K562 (cell line): Measurements from ENCODE around the gene FH. TPM values are rescaled to one million over a fixed set of nuclear protein-coding genes. Genes with fewer than 3 reads are reported as not detected.
A peak's percentile ranks its signal among the peaks of the same experiment; 100 is the strongest.

Experiments used
- ATAC-seq: fragments of 200-7000 bp; cut with Tn5 transposase; 3 replicates; pipeline ENCODE4 v1.9.1; 2020; ENCODE audit warnings: moderate library complexity
- BruUV-seq: library from RNA; stranded (reverse); fragments of 400-500 nt; replicated peaks from 2 replicates; lab custom pipeline; 2021; lab: Mats Ljungman, UMichigan
- CTCF ChIA-PET: fragments of 300-600 bp; formaldehyde crosslinking; extraction: SDS; loops from one replicate; lab custom pipeline; 2021; ENCODE audit warnings: low intra/inter-chr PET ratio; lab: Yijun Ruan, JAX
- POLR2A ChIA-PET: fragments of 300-600, 350-650 bp; sonication (Branson Sonifier 250); formaldehyde crosslinking; extraction: SDS; loops from one replicate; lab custom pipeline; 2021; ENCODE audit warnings: antibody characterized with exemption, inconsistent platforms; lab: Yijun Ruan, JAX
- DNase-seq, 4 experiments: peaks; one replicate each; pipeline versions ENCODE4 v3.0.0 to v3.0.0-alpha.2; 2011 to 2018; ENCODE audit warnings: low spot score in 3 of 4, mixed read lengths in 3 of 4; ENCODE audit errors: extremely low read depth in 1 of 4
- FAIRE-seq: peaks from 2 replicates; lab custom pipeline; 2011; peaks lifted over from hg19 to GRCh38; lab: Jason Lieb, UNC
- H2AFZ ChIP-seq: 2 replicates; pipeline ENCODE4 v1.6.0; 2011; ENCODE audit warnings: low read depth, low read length, control low read depth, inconsistent platforms
- H3K27ac ChIP-seq: fragments of 200-600 bp; 3 replicates; pipeline ENCODE4 v1.8.0; 2011; ENCODE audit warnings: low read depth, mild to moderate bottlenecking, control low read depth, inconsistent platforms, low read length, moderate library complexity, mixed read lengths; ENCODE audit errors: extremely low read depth
- H3K27me3 ChIP-seq, 2 experiments: fragments of 300-600 bp in 1 of 2; 2 replicates in 1 of 2; 3 replicates in 1 of 2; pipeline versions ENCODE4 v1.6.0 to v1.8.0; 2011; ENCODE audit warnings: inconsistent platforms in 2 of 2, low read length in 2 of 2, mild to moderate bottlenecking in 1 of 2, mixed read lengths in 1 of 2, moderate library complexity in 1 of 2; ENCODE audit not compliant: control insufficient read depth in 2 of 2, insufficient read depth in 2 of 2
- H3K36me3 ChIP-seq: fragments of 300-600 bp; 3 replicates; pipeline ENCODE4 v1.8.0; 2011; ENCODE audit warnings: mild to moderate bottlenecking, low read length, inconsistent platforms; ENCODE audit not compliant: control insufficient read depth, insufficient read depth
- H3K4me1 ChIP-seq, 2 experiments: fragments of 200-600 bp in 1 of 2; replicated peaks in 1 of 2; 2 replicates in 1 of 2; 3 replicates in 1 of 2; pipeline versions ENCODE4 v1.5.1 to v1.8.0; 2011; ENCODE audit warnings: inconsistent platforms in 2 of 2, low read length in 2 of 2, mild to moderate bottlenecking in 1 of 2, mixed read lengths in 1 of 2, moderate library complexity in 1 of 2; ENCODE audit not compliant: control insufficient read depth in 2 of 2, insufficient read depth in 2 of 2
- H3K4me2 ChIP-seq: 2 replicates; pipeline ENCODE4 v1.6.1; 2011; ENCODE audit warnings: low read length, control low read depth, inconsistent platforms, mixed read lengths; ENCODE audit not compliant: insufficient read depth
- H3K4me3 ChIP-seq: fragments of 200-600 bp; sonication (generic), shearing (Covaris generic); 2 replicates; pipeline ENCODE4 v1.5.1; 2016; ENCODE audit warnings: control low read depth, inconsistent platforms
- H3K79me2 ChIP-seq: fragments of 200-600 bp; 3 replicates; pipeline ENCODE4 v1.8.0; 2011; ENCODE audit warnings: low read length, inconsistent platforms; ENCODE audit not compliant: control insufficient read depth, insufficient read depth
- H3K9ac ChIP-seq, 2 experiments: 2 replicates each; pipeline versions ENCODE4 v1.6.0 to v1.6.1; 2011; ENCODE audit warnings: low read depth in 2 of 2, low read length in 2 of 2, control low read depth in 1 of 2, inconsistent platforms in 1 of 2, mild to moderate bottlenecking in 1 of 2, mixed read lengths in 1 of 2; ENCODE audit not compliant: insufficient read depth in 1 of 2
- H3K9me1 ChIP-seq: one replicate; pipeline ENCODE4 v1.6.0; 2011; ENCODE audit warnings: inconsistent platforms, mild to moderate bottlenecking, low read length, moderate library complexity; ENCODE audit not compliant: control insufficient read depth, insufficient read depth
- H3K9me3 ChIP-seq: replicated peaks from 2 replicates; pipeline ENCODE4 v1.5.1; 2011; ENCODE audit warnings: low read depth, low read length, inconsistent platforms; ENCODE audit not compliant: control insufficient read depth, insufficient read depth
- H4K20me1 ChIP-seq: replicated peaks from 2 replicates; pipeline ENCODE4 v1.6.1; 2011; ENCODE audit warnings: low read length, inconsistent platforms, mixed read lengths; ENCODE audit not compliant: control insufficient read depth, insufficient read depth
- CXXC5 ChIP-seq: fragments of 250-450 bp; sonication (Bioruptor Pico); IDR thresholded peaks from 2 replicates; pipeline ENCODE4 v1.8.0; 2022; ENCODE audit warnings: inconsistent platforms, mild to moderate bottlenecking, moderate library complexity
- ELF2 ChIP-seq: fragments of 250-450 bp; sonication (Bioruptor Pico); IDR thresholded peaks from 2 replicates; pipeline ENCODE4 v1.5.0; 2021; ENCODE audit warnings: mild to moderate bottlenecking
- EP300 ChIP-seq: IDR thresholded peaks from 2 replicates; pipeline ENCODE4 v1.6.1; 2012; ENCODE audit warnings: low read length, improper control_type of control experiment
- EP400 ChIP-seq: fragments of 450-650 bp; IDR thresholded peaks from 2 replicates; pipeline ENCODE4 v1.6.1; 2017; ENCODE audit warnings: antibody characterized with exemption, mild to moderate bottlenecking, moderate library complexity
- GTF2E2 ChIP-seq: fragments of 200-800 bp; sonication (Bioruptor generic); IDR thresholded peaks from 2 replicates; pipeline ENCODE4 v1.6.1; 2016; ENCODE audit warnings: missing genetic modification characterization, missing compliant biosample characterization
- HMBOX1 ChIP-seq: sonication (generic); IDR thresholded peaks from 2 replicates; pipeline ENCODE4 v1.6.1; 2016
- ZNF212 ChIP-seq: fragments of 450-650 bp; formaldehyde crosslinking; IDR thresholded peaks from 2 replicates; pipeline ENCODE4 v1.4.0; 2020; ENCODE audit warnings: mild to moderate bottlenecking
- ZNF584 ChIP-seq: fragments of 200-800 bp; sonication (Bioruptor generic); IDR thresholded peaks from 2 replicates; pipeline ENCODE4 v1.6.1; 2016; ENCODE audit warnings: low read depth, mild to moderate bottlenecking, missing genetic modification characterization, missing compliant biosample characterization
- WGBS: fragments of 100-300 bp; shearing (Covaris generic); methylation state at CpG from one replicate; pipeline ENCODE4 v1.1.6; 2016; ENCODE audit warnings: low coverage, mixed read lengths; ENCODE audit not compliant: insufficient coverage; ENCODE audit errors: missing lambda C conversion rate; 5-methylcytosine and 5-hydroxymethylcytosine counted together
- in situ Hi-C: fragments of 300-500 bp; cut with MboI; formaldehyde crosslinking; loops from 4 replicates; pipeline ENCODE4 v1.15.0; 2018; ENCODE audit warnings: inconsistent platforms, mixed read lengths
- intact Hi-C: fragments of 100-400 bp; cut with micrococcal nuclease; formaldehyde crosslinking; loops from 2 replicates; pipeline ENCODE4 v1.14.2; 2022
- polyA plus RNA-seq, 8 experiments: library from polyadenylated mRNA; depleted of rRNA in 4 of 8; stranded (reverse) in 5 of 8; unstranded in 3 of 8; fragments of >200 nt; fragmentation: Nextera tagmentation in 2 of 8; fragmentation: Illumina TruSeq in 1 of 8; extraction: Ambion mirVana in 2 of 8; extraction: Trizol in 1 of 8; gene quantifications; 2 replicates each; pipeline versions ENCODE4 v1.2.1 to v1.2.3, GENCODE V29; 2011 to 2014; ENCODE audit warnings: inconsistent platforms in 1 of 8, missing spikeins in 1 of 8
- total RNA-seq, 7 experiments: library from RNA; depleted of rRNA in 6 of 7; stranded (reverse); fragments of >200 nt in 6 of 7; fragmentation: Illumina TruSeq in 2 of 7; extraction: Trizol in 2 of 7; gene quantifications; 2 replicates each; pipeline versions ENCODE4 v1.2.1 to v1.2.3, GENCODE V29; 2011 to 2021; ENCODE audit warnings: low replicate concordance in 1 of 7

Gene FH
- total and polyA plus RNA-seq, 9 of the 15 experiments (the other 6 are each of a cell fraction or from before 2014, with no cell fraction given) = 117 to 240 (median 211) TPM

DNA sequence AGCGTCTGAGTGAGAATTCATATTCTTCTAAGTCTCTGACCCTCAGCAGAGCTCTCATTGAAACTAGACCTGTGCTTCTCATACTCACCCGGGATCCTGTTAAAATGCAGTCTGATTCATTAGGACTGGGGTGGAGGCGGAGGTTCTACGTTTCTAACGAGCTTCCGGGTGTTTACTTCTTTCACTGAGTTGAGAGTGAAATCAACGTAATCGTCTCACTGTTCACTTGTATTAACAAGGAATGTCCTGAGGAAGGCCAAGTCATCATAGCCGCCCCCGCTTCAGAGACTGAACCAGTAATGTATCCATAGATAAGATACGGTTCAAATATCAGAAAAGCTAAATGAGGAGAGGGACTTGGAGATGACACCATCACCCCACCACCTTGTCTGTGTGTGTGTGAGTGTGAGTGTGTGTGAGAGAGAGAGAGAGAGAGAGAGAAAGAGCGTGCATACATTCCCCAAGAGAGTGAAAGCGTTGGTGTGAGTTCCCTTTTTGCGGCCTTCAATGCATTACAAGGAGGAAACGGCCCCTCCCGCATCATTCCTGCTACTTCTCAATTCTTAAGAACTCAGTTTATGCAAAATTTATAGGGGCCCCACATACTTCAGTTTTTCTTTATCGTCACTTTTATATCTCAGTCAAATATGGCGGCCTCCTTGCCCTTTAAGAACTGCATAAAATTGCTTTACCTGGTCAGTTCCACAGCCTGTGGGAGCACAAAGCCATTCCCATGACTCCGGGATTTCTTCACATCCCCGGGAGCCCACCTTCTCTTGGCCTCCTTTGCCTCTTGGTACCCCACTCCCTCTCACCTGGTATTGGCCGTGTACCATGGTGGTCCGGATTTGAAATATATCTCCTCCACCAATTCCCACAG lies 32.4 kb upstream of the FH start (continued):
- TF ChIP-seq HMBOX1 (peak; percentile 80), EP300 (peak; percentile 49; the same call in 1 of the 2 replicates), ELF2 (CRISPR knock-in tag) (no peak), EP400 (peak; percentile 69), ZNF212 (CRISPR knock-in tag) (peak; percentile 84; the same call in 1 of the 2 replicates)

- FAIRE-seq (no peak), ATAC-seq (no peak)
- in situ Hi-C loops = loop anchor here (5.0 kb wide), 1 partner anchor 42 kb away; no protein-coding TSS in a partner anchor
- H3K9me3 ChIP-seq = no peaks in the 10 kb centered on the region
- H4K20me1 ChIP-seq = no peaks in the 10 kb centered on the region
- no peak overlapping the region for H3K9ac ChIP-seq
- 12% methylated on average over 1 of the region's 1 CpG for WGBS
- no peaks in the 10 kb centered on the region for H3K36me3 ChIP-seq
- no peaks in the 10 kb centered on the region for H3K27me3 ChIP-seq
- no TSS peak for BruUV-seq
- no peak overlapping the region for H3K4me3 ChIP-seq
- TF ChIP-seq ZNF584 (CRISPR knock-in tag) (no peak), GTF2E2 (tag) (0 out of 2 replicates have a peak, but pooled peaks have one; percentile 5), CXXC5 (CRISPR knock-in tag) (no peak)
- TF ChIP-seq, all 486 proteins: peak for 1
- no peak overlapping the region for H3K27ac ChIP-seq
- intact Hi-C loops = no loop called here
- ChIA-PET POLR2A (interaction anchor here (1.0 kb wide), 1 partner anchor 13 kb away, joined by 3 read pairs; no protein-coding TSS in a partner anchor), CTCF (no interaction called here)
- H3K4me2 ChIP-seq = no peak overlapping the region
- H3K9me1 ChIP-seq = no peaks in the 10 kb centered on the region
- no peaks in the 10 kb centered on the region for H3K79me2 ChIP-seq
- peaks cover 0 to 9% of the 10 kb centered on the region in 2 experiments; a peak in 2 of 5 replicates for H3K4me1 ChIP-seq
- no peak for DNase-seq
- no peak overlapping the region for H2AFZ ChIP-seq
Measured at GRCh38 chr1:241550318-241550717, 30.8 kb upstream of the FH start.
